HAP-1 (cell line): ENCODE results near the gene ADAP1.
"Not testable (repeated sequence)": the region's sequence is repeated elsewhere in the genome, so short reads cannot be mapped to it uniquely, and the experiment has no call there.

Experiments
- DNase-seq, 2 experiments: peaks; one replicate each; pipeline ENCODE4 v3.0.0-alpha.2; 2016 to 2020; ENCODE audit warnings: low spot score in 2 of 2
- H3K27me3 ChIP-seq: fragments of 250-450 bp; sonication (Bioruptor Pico); 2 replicates; pipeline ENCODE4 v1.5.1; 2020; ENCODE audit warnings: low read depth, mild to moderate bottlenecking, moderate library complexity
- H3K36me3 ChIP-seq: fragments of 250-450 bp; sonication (Bioruptor Pico); replicated peaks from 2 replicates; pipeline ENCODE4 v1.5.1; 2020; ENCODE audit warnings: mild to moderate bottlenecking
- H3K4me1 ChIP-seq: fragments of 250-450 bp; sonication (Bioruptor Pico); 2 replicates; pipeline ENCODE4 v1.5.1; 2020; ENCODE audit warnings: mild to moderate bottlenecking
- H3K4me3 ChIP-seq: fragments of 250-450 bp; sonication (Bioruptor Pico); 2 replicates; pipeline ENCODE4 v1.5.1; 2020; ENCODE audit warnings: mild to moderate bottlenecking, moderate library complexity
- H3K9me3 ChIP-seq: fragments of 250-450 bp; sonication (Bioruptor Pico); 2 replicates; pipeline ENCODE4 v1.5.1; 2020; ENCODE audit warnings: mild to moderate bottlenecking, moderate library complexity
- in situ Hi-C: fragments of 300-500 bp; cut with MboI; formaldehyde crosslinking; loops from 3 replicates; pipeline ENCODE4 v1.14.3; 2020; ENCODE audit warnings: low sequenced_read_pairs, inconsistent platforms, mixed read lengths

ADAP1 gene

DNA sequence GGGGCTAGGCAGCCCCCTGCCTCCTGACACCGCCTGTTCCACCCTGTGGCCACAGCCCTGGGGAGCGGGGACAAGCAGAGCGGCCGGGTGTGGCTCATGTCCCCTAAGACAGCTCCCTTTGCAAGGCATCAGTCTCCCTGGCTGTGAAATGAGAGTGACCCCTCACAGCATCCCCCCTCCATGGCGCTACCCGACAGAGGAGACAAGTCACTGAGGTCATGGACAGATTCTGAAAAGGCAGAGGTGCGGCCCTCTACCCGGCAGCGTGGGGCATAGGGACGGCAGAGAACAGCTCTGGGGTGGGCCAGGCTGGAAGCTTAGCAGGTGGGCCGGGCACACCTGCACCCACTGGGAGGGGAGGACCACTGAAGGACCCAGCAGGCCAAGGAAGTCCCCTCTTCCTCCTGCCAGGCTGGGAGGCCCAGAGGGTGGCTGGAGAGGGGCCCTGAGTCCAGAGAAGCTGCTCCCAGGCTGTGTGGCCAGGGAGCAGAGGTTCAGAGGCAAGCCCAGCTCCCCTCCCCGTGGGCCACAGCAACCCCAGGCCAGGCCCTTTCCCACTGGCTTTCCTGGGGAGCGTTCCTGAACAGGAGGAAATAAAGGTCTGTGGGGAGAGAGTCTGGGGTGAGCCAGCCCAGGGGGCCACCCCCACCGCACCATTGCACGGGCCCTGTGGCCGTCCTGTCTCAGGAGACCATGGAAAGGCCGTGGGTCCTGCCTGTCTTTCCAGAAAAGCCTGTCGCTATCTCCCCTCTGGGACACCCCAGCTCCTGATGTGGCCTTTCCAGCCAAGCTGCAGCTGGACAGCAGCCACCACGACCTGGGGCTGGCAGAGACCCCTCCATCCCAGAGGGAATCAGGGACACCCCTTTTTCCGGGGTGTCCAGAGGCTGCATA is 1.7 kb downstream of the ADAP1 start:
- no peaks in the 10 kb centered on the region for H3K9me3 ChIP-seq
- H3K27me3 ChIP-seq: no peaks in the 10 kb centered on the region
- no peak for DNase-seq
- H3K4me3 ChIP-seq: peak overlapping the region; percentile 41
- in situ Hi-C loops: no loop called here
- no peaks in the 10 kb centered on the region for H3K4me1 ChIP-seq
- H3K36me3 ChIP-seq: no peaks in the 10 kb centered on the region

DNA sequence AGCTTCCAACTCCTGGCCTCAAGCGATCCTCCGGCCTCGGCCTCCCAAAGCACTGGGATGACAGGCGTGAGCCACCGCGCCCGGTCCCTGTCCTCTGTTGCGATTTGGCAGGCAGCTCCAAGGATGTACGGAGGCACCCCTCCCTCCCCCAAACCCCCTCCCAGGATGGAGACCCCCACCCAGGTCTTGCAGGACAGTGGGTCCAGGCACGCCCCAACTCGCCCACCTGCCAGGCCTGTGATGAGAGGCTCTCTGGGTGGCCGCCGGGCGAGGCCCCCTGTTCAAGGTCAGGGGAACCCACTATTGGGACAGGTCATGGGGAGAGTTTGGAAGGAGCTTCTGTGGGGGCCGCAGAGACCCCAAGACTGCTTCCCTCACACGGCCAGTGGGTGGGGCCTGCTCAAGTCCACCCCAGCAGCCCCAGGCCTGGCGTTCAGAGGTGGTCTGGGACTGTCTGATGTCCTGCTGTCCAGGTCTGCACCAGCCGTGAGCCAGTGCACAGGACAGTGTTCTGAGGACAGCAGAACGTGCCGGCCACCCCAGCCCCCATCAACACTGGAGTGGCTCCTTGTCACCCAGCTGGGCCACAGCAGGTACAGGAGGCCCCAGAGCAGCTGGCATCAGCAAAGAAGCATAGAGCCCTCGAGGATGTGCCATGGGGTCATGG is 2.5 kb downstream of the ADAP1 start:
- in situ Hi-C loops: no loop called here
- no peak for DNase-seq
- Histone ChIP-seq H3K9me3 (no peaks in the 10 kb centered on the region), H3K4me1 (no peaks in the 10 kb centered on the region), H3K4me3 (no peak overlapping the region), H3K27me3 (no peaks in the 10 kb centered on the region), H3K36me3 (no peaks in the 10 kb centered on the region)

DNA sequence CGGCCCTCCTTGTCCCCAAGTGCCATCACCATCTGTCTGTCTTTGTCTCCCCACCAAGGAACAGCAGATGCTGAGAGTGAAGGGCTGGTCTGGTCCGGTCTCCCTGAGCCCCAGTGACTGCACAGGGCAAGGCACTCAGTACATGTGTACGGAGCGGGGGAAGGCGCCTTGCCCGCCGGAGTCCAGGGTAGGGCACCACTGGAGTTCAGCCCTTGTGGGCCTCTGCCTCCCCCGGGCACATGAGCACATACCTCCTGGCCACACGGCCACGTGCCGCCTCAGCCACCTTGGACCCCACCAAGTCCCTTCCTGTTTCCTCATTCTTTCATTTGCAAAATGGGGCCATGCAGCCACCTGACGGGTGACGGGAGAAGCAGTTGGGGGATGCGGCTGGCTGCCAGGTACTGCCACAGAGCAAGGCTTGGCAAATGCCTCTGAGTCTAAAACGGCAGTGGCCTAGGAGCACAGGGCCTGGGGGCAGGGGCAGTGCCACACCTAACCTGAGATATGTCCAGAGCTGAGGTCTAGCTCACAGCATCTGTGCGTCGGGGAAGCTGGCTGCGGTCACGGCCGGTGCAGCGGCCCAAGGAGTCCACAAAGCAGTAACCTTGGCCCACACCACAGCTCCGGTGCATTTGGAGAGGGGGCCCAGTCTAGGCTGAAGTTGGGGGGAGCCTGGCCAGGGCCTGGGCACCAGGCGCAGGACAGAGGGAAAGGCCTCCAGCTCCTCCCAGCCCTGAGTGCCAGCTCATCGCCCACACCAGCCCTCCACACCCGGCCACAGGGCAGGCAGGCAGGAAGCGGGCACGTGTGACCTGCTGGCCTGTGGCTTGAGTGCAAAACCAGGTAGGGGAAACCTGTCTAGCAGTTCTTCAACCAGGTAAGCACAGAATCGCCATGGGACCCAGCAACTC is 5.2 kb downstream of the ADAP1 start:
- Histone ChIP-seq H3K4me3 (no peak overlapping the region), H3K4me1 (no peaks in the 10 kb centered on the region), H3K27me3 (no peaks in the 10 kb centered on the region), H3K9me3 (no peaks in the 10 kb centered on the region), H3K36me3 (no peaks in the 10 kb centered on the region)
- DNase-seq: no peak
- in situ Hi-C loops: no loop called here

DNA sequence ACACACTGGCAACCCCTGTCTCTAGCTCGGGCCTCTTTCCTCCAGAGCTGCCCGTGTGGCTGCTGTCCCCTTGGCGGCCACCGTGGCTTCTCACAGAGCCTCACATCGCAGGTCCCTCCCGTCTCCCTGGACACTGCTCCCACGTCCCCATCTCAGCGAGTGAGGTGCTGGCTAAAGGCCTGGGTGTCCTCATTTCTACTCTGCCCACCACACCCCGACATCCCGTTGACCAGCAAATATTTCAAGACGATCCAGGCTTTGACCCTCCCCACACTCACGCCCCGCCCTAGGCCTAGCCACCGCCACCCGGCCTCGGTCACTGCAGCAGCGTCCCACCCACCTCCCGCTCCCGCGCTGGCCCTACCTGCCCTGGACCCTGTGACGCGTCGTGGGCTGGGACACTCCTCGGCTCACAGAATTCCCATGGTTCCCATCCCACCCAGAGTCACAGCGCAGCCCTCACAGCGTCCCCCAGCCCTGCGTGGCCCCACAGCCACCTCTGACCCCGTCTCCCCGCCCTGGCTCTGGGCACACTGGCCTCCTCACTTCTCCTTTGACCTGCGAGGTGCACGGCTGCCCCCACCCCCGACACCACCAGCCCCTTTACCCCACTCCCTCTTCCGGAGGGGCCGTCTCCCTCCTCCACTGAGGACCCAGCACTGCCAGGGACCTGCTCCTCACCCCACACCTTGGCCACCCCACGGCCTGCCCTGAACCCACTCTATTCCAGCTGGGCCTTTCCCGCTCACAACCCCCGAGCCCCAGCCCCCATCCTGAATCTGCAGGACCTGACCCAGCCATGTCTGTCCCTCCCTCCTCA is 6.9 kb downstream of the ADAP1 start:
- in situ Hi-C loops: no loop called here
- H3K27me3 ChIP-seq: no peaks in the 10 kb centered on the region
- no peaks in the 10 kb centered on the region for H3K4me1 ChIP-seq
- no peak for DNase-seq
- no peaks in the 10 kb centered on the region for H3K9me3 ChIP-seq
- no peak overlapping the region for H3K4me3 ChIP-seq
- no peaks in the 10 kb centered on the region for H3K36me3 ChIP-seq

DNA sequence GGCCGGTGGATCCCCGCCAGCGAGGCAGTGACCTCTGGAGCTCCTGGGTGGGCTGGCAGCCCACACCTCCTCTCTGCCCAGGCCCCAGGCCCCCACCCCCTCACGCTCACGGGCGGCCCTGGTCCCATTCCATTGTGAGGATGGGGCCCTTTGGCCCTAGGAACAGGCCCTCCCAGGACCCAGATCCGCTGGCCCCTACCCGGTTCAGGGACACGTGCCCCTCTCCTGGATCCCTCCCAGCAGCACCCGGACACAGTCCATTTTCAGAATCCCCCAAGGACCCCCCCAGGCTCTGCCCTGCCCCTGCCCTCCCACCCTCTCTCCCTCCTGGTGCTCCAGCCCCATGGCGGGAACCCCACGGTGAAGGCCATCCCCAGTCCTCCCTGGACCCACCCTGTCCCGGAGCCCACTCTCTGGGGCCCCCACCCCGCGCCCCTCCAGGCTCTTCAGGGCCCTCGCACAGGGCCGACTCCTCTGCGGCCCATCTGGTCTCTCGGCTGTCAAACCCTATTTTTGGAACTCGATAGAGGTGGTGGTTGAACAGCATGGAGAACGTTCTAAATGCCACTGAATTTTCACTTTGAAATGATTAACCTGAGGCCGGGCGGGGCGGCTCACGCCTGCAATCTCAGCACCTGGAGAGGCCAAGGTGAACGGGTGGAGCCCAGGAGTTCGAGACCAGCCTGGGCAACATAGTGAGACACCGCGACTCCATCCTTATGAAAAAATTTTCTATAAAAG is 8.1 kb downstream of the ADAP1 start:
- Histone ChIP-seq H3K4me3 (no peak overlapping the region), H3K4me1 (no peaks in the 10 kb centered on the region), H3K36me3 (no peaks in the 10 kb centered on the region), H3K9me3 (no peaks in the 10 kb centered on the region), H3K27me3 (no peaks in the 10 kb centered on the region)
- DNase-seq: no peak
- in situ Hi-C loops: no loop called here

DNA sequence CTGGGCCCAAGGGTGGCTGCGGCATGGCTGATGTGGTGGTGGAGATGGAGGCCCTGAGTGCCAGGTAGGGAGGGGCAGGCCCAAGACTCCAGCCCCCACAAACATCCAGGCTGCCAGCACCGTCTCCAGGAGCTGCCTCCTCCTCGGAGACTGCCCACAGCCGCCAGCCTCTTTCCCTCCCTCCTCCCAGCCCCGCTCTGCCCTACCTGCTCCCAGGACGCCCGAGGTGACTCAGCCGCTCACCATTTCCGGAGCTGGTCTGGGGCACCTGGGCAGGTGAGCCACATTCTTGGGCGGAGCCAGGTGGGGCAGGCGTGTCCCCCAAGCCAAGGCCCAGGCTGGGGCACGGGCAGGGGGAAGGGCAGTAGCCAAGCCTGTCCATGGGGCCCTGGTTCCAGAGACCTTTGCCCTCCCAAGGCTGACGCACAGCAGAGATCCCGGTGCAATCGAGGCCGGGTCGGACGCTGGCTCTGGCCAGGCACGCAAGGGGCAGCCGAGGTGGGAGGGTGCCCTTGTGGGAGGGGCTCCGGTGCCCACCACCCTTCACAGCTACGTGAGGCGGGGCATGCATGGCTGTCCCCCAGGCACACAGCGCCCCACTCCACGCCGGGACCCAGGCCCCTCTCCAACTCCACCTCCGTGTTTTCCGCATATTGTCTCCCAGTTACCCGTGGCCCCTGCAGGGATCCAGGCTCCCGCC is 8.8 kb downstream of the ADAP1 start:
- H3K4me3 ChIP-seq: no peak overlapping the region
- H3K9me3 ChIP-seq: no peaks in the 10 kb centered on the region
- H3K27me3 ChIP-seq: no peaks in the 10 kb centered on the region
- no peaks in the 10 kb centered on the region for H3K4me1 ChIP-seq
- DNase-seq: no peak
- no peaks in the 10 kb centered on the region for H3K36me3 ChIP-seq
- in situ Hi-C loops: no loop called here

DNA sequence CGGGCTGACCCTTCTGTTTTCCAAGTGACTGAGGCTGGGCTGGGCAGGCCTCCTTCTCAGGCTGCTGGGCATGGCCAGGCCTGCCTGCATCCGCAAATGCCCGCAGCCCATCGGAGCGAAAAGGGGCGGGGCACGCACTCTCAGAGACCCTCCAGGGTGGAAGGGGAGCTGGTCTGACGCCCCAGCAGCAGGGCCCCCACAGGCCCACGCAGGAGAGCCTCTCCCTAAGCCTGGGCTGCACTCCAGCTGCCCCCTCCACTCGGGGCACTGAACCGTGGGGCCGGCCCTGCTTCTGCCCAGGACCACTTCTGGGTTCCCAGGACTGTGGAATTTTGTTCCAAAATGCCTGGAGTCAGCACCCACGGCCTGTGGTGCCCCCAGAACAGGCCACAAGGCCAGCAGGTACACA is 9.3 kb downstream of the ADAP1 start:
- DNase-seq: no peak

DNA sequence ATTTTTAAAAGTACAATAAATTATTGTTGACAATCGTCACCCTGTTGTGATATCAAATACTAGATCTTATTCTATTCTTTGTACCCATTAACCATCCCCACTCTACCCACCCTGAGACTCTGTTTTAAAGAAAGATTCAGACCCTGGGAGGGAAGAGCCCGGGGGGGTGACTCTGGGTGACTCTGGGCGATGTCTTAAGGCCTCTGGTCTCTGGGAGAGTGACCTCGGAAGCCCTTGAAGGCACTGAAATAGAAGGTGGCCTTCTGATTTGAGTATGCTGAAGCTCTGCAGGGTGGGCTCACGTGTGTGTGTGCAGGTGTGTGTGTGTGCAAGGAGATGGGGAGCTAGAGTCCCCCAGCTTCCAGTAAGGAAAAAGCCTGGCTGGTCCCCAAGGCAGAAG is 9.7 kb downstream of the ADAP1 start:
- DNase-seq: no peak
- Histone ChIP-seq H3K4me1 (no peaks in the 10 kb centered on the region), H3K27me3 (no peaks in the 10 kb centered on the region), H3K36me3 (no peaks in the 10 kb centered on the region), H3K4me3 (no peak overlapping the region), H3K9me3 (no peaks in the 10 kb centered on the region)
- in situ Hi-C loops: no loop called here

More for the DNA sequence above, 9.3 kb downstream of the ADAP1 start:
- Histone ChIP-seq H3K9me3 (no peaks in the 10 kb centered on the region), H3K27me3 (no peaks in the 10 kb centered on the region), H3K36me3 (no peaks in the 10 kb centered on the region), H3K4me3 (no peak overlapping the region), H3K4me1 (no peaks in the 10 kb centered on the region)
- in situ Hi-C loops: no loop called here

DNA sequence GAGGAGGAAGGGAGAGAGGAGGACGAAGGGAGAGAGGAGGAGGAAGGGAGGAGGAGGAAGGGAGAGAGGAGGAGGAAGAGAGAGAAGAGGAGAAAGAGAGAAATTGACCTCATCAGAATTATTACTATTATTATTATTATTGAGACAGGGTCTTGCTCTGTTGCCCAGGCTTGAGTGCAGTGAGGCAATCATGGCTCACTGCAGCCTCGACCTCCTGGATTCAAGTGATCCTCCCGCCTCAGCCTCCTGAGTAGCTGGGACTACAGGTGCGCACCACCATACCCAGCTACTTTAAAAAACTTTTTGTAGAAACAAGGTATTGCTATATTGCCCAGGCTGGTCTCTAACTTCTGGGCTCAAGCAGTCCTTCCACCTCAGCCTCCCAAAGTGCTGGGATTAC is 10.7 kb downstream of the ADAP1 start:
- H3K36me3 ChIP-seq, H3K9me3 ChIP-seq, in situ Hi-C loops, H3K27me3 ChIP-seq, DNase-seq, H3K4me3 ChIP-seq, H3K4me1 ChIP-seq: not testable (repeated sequence)

DNA sequence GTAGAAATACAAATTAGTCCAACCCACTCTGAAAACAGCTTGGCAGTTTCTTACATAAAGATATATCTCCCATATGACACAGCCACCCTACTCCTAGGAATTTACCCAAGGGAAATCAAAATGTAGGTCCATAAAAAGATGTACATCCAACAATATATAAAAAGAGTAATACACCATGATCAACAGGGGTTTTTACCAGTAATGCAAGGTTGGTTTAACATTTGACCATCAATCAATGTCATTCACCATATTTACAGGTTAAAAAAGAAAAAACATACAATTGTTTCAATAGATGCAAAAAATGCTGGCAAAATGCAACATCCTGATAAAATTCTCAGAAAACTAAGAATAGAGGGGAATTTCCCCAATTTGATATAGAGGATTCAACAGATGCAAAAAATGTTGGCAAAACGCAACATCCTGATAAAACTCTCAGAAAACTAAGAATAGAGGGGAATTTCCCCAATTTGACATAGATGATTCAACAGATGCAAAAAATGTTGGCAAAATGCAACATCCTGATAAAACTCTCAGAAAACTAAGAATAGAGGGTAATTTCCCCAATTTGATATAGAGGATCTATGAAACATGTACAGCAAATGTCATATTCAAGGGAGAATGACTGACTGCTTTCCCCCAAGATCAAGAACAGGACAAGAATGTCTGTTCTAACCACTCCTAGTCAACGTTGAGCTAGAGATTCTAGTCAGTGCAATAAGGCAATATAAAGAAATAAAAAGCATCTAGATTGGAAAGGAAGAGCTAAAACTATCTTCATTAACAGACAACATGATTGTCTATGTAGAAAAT is 13.7 kb downstream of the ADAP1 start:
- in situ Hi-C loops: no loop called here
- Histone ChIP-seq H3K27me3 (no peaks in the 10 kb centered on the region), H3K36me3 (no peaks in the 10 kb centered on the region), H3K9me3 (no peaks in the 10 kb centered on the region), H3K4me1 (no peaks in the 10 kb centered on the region), H3K4me3 (no peak overlapping the region)
- no peak for DNase-seq

DNA sequence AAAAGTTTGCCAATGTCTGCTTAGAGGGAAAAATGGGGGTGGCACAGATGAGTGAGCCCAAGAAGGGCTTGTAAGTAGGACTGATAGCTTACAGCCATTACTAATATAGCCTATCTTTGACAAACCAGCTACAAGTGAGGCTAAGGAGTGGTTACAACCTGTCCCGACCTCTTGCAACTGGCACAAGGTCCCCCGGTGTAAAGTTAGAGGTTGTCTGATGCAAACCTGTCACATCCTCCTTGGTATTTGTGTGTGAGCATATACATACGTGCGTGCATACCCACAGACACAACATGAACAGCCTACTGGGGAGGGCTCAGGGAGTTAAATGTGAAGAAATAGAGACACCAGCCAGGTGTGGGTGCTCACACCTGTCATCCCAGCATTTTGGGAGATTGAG is 14.6 kb downstream of the ADAP1 start:
- H3K36me3 ChIP-seq: no peaks in the 10 kb centered on the region

More for the DNA sequence above, 14.6 kb downstream of the ADAP1 start:
- Histone ChIP-seq H3K9me3 (no peaks in the 10 kb centered on the region), H3K4me3 (no peak overlapping the region), H3K27me3 (no peaks in the 10 kb centered on the region), H3K4me1 (no peaks in the 10 kb centered on the region)
- no peak for DNase-seq
- in situ Hi-C loops: no loop called here
